ENCODE data around the gene GSTM4. TPM values are rescaled to one million over a fixed set of nuclear protein-coding genes. Genes with fewer than 3 reads are reported as not detected.

The GSTM4 gene
- total RNA-seq, 1 donor from 2014 or later: 4.6 TPM

- Histone ChIP-seq H3K9ac (ENCODE audit: low read length) (peak overlapping the region; percentile 97), H3K4me3 (ENCODE audit: insufficient read depth, low read depth, low read length) (peak overlapping the region; percentile 79), H3K27me3 (ENCODE audit: insufficient read depth, low read length) (no peaks in the 10 kb centered on the region), H4K20me1 (ENCODE audit: insufficient read depth, low read length) (peaks cover 49% of the 10 kb centered on the region), H3K4me1 (ENCODE audit: insufficient read depth, low read length) (peaks cover 47% of the 10 kb centered on the region), H3K27ac (ENCODE audit: low read depth, low read length) (peak overlapping the region; percentile 94), H2AFZ (ENCODE audit: low read depth, low read length) (peak overlapping the region; percentile 31), H3K9me3 (ENCODE audit: insufficient read depth, low read depth, low read length) (no peaks in the 10 kb centered on the region), H3K79me2 (ENCODE audit: insufficient read depth, low read length) (peaks cover 64% of the 10 kb centered on the region), H3K36me3 (ENCODE audit: insufficient read depth, low read length) (no peaks in the 10 kb centered on the region), H3K4me2 (ENCODE audit: low read length) (peak overlapping the region; percentile 93)
- no peak for TF ChIP-seq CTCF (IDR thresholded peaks at IDR 0.05; ENCODE audit: insufficient read depth, low read depth, low read length)
- TF ChIP-seq EZH2 (IDR thresholded peaks at IDR 0.05; ENCODE audit: insufficient read depth, low read length): no peak
- H3K36me3 Mint-ChIP-seq (ENCODE audit: low read depth, unreplicated experiment): peaks cover 5% of the 10 kb centered on the region
- peaks cover 2% of the 10 kb centered on the region for H3K9me3 Mint-ChIP-seq (ENCODE audit: unreplicated experiment)
- peak overlapping the region; percentile 97 for H3K27ac Mint-ChIP-seq (ENCODE audit: unreplicated experiment)
- FAIRE-seq: no peak
- no peaks in the 10 kb centered on the region for H3K27me3 Mint-ChIP-seq (ENCODE audit: low read depth, unreplicated experiment)
- H3K4me3 Mint-ChIP-seq (ENCODE audit: unreplicated experiment): peak overlapping the region; percentile 99
- H3K4me1 Mint-ChIP-seq (ENCODE audit: low read depth, unreplicated experiment): peaks cover 53% of the 10 kb centered on the region
- DNase-seq (ENCODE audit: low read depth): peak; percentile 91
Measured at GRCh38 chr1:109620841-109621286, 35.0 kb upstream of the GSTM4 start.

- H3K9me3 Mint-ChIP-seq (ENCODE audit: unreplicated experiment): peaks cover 2% of the 10 kb centered on the region
- TF ChIP-seq CTCF (IDR thresholded peaks at IDR 0.05; ENCODE audit: insufficient read depth, low read depth, low read length): no peak
- Histone ChIP-seq H3K27me3 (ENCODE audit: insufficient read depth, low read length) (no peaks in the 10 kb centered on the region), H3K79me2 (ENCODE audit: insufficient read depth, low read length) (peaks cover 71% of the 10 kb centered on the region), H3K27ac (ENCODE audit: low read depth, low read length) (peak overlapping the region; percentile 94), H2AFZ (ENCODE audit: low read depth, low read length) (no peak overlapping the region), H3K4me2 (ENCODE audit: low read length) (peak overlapping the region; percentile 93), H3K9me3 (ENCODE audit: insufficient read depth, low read depth, low read length) (no peaks in the 10 kb centered on the region), H3K4me1 (ENCODE audit: insufficient read depth, low read length) (peaks cover 44% of the 10 kb centered on the region), H4K20me1 (ENCODE audit: insufficient read depth, low read length) (peaks cover 56% of the 10 kb centered on the region), H3K4me3 (ENCODE audit: insufficient read depth, low read depth, low read length) (peak overlapping the region; percentile 79), H3K36me3 (ENCODE audit: insufficient read depth, low read length) (no peaks in the 10 kb centered on the region), H3K9ac (ENCODE audit: low read length) (peak overlapping the region; percentile 97)
- DNase-seq (ENCODE audit: low read depth) (no peak), FAIRE-seq (no peak)
- H3K27ac Mint-ChIP-seq (ENCODE audit: unreplicated experiment): peak overlapping the region; percentile 73
- H3K36me3 Mint-ChIP-seq (ENCODE audit: low read depth, unreplicated experiment): peaks cover 10% of the 10 kb centered on the region
- peaks cover 48% of the 10 kb centered on the region for H3K4me1 Mint-ChIP-seq (ENCODE audit: low read depth, unreplicated experiment)
- H3K4me3 Mint-ChIP-seq (ENCODE audit: unreplicated experiment): peak overlapping the region; percentile 99
- no peaks in the 10 kb centered on the region for H3K27me3 Mint-ChIP-seq (ENCODE audit: low read depth, unreplicated experiment)
Measured at GRCh38 chr1:109621379-109622136, 34.3 kb upstream of the GSTM4 start.

All from astrocyte (in vitro differentiated cells and primary cell).